Mesothelial cell of epicardium (in vitro differentiated cells): Measurements from ENCODE around the gene FTSJ3. TPM values are rescaled to one million over a fixed set of nuclear protein-coding genes. Genes with fewer than 3 reads are reported as not detected.

Experiments
- DNase-seq, 2 experiments: peaks; one replicate each; pipeline ENCODE4 v3.0.0; 2021; ENCODE audit warnings: low spot score in 2 of 2; ENCODE audit not compliant: unreplicated experiment in 2 of 2
- H3K27ac Mint-ChIP-seq: 2 replicates; pipeline ENCODE4 v1.8.0; 2021; ENCODE audit warnings: mixed read lengths
- H3K27me3 Mint-ChIP-seq: 2 replicates; pipeline ENCODE4 v1.8.0; 2021; ENCODE audit warnings: low read depth, mixed read lengths
- H3K36me3 Mint-ChIP-seq: 2 replicates; pipeline ENCODE4 v1.8.0; 2021; ENCODE audit warnings: mixed read lengths
- H3K4me1 Mint-ChIP-seq: 2 replicates; pipeline ENCODE4 v1.8.0; 2021; ENCODE audit warnings: mixed read lengths
- H3K4me3 Mint-ChIP-seq: 2 replicates; pipeline ENCODE4 v1.8.0; 2021; ENCODE audit warnings: mild to moderate bottlenecking, moderate library complexity, mixed read lengths
- H3K9me3 Mint-ChIP-seq: 2 replicates; pipeline ENCODE4 v1.8.0; 2021; ENCODE audit warnings: mixed read lengths
- total RNA-seq: library from RNA; stranded (reverse); gene quantifications from 3 replicates; pipeline ENCODE4 v1.2.1, GENCODE V29; 2021
- TF ChIP-seq, protein P1 (sequence below): fragments of 200-600 bp; sonication (generic); IDR thresholded peaks from one replicate; pipeline ENCODE4 v1.5.0; 2021; ENCODE audit warnings: antibody characterized with exemption; ENCODE audit not compliant: unreplicated experiment

FTSJ3 gene
- total RNA-seq, 1 donor from 2014 or later, result 48.1 TPM

DNA sequence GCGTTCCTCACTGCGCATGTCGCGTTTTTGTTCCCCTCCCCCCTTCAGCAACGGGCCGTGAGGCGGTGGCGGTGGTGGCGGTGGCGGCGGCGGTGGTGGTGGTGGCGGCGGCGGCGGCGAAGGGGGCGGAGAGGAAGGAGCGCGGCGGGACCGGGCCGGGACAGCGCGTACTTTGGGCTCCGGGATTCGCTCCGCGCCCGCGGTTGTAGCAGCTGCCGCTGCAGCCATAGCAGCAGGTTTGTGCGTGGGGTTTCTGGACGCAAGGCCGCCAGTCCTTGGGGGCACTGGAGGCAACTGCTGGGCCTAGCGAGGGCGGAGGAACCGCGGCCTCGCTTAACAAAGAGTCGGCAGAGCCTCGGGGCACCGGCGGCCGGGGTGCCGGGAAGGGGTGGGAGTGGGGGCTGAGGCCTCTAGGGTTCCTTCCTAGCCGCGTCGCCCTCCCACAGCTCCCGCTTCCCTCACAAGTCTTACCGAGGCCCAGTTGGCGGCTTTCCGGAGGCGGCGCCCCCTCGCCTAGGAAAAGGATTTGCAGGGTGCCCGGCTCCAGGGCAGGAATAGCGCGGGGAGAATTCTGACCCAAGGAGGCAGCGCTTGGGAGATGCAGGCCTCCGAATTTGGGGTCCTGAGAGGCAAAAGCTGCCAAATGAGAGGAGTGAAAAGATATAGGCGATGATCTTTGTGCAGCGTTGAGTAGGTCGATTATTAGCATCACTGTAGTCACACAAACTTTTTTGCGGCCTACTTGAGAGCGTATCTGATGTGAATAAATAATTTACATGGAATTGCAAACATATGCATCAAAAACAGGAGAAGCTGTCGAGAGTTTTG lies 53.1 kb downstream of the FTSJ3 start, which contains the start of gene DDX42:
Gene DDX42, plus strand, starts transcription at position 30 of the 828 bp plus-strand sequence. CDS start 12,880 bp downstream, outside the sequence.
- Mint-ChIP-seq H3K36me3 (peaks cover 3% of the 10 kb centered on the region), H3K27ac (peak within 1 kb of the TSS; percentile 100), H3K4me3 (peak within 1 kb of the TSS; percentile 99), H3K27me3 (no peaks in the 10 kb centered on the region), H3K9me3 (no peaks in the 10 kb centered on the region), H3K4me1 (peaks cover 31% of the 10 kb centered on the region)
- peak; percentile 82 to 92 for DNase-seq
- TF ChIP-seq, protein P1, sequence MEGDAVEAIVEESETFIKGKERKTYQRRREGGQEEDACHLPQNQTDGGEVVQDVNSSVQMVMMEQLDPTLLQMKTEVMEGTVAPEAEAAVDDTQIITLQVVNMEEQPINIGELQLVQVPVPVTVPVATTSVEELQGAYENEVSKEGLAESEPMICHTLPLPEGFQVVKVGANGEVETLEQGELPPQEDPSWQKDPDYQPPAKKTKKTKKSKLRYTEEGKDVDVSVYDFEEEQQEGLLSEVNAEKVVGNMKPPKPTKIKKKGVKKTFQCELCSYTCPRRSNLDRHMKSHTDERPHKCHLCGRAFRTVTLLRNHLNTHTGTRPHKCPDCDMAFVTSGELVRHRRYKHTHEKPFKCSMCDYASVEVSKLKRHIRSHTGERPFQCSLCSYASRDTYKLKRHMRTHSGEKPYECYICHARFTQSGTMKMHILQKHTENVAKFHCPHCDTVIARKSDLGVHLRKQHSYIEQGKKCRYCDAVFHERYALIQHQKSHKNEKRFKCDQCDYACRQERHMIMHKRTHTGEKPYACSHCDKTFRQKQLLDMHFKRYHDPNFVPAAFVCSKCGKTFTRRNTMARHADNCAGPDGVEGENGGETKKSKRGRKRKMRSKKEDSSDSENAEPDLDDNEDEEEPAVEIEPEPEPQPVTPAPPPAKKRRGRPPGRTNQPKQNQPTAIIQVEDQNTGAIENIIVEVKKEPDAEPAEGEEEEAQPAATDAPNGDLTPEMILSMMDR, result no peak

DNA sequence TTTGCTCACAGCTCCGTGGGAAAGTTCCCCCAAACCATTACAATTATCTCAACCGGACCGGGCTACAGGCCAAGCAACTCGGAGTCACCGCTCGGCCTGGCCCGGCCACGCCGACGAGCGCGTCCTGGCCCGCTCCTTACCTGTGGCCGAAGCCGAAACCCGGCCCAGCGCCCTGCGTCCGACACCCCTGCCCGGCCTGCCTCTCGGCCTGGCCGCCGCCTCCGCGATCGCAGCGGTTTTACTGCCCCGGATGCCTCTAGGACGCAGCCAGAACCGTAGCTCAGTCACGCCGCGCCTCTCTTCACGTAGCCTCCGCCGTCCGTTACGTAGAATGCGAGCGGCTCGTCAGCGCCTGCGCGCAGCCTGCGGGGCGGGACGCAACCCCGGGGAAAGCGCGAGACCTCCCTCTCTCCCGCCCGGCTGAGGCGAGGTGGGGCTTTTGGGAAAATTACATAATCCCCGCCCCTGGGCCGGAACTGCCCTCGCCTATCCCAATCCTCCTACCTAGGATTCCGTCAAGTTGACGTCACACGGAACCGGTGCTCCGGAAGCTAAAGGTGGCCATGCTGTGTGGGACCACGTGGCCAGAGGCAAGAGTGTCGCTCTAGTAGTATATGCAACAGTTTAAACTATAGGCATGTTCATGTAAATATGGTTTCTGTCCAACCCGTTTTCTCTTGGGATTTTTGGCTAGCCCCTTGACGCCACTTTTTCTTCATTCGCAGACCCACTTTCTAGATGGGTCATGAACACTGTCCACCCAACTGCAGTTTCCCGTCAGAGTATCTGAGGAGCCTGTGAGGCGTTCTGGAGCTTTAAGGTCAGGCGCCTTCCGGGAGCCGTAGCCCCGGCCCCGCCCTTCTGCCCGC lies 54.0 kb downstream of the FTSJ3 start, which contains the start of gene CCDC47:
Gene CCDC47, minus strand, starts transcription at position 326 of the 869 bp plus-strand sequence. CDS start 7,422 bp downstream, outside the sequence.
- peak; percentile 97 to 98 for DNase-seq
- TF ChIP-seq, protein P1, result no peak
- peaks cover 2% of the 10 kb centered on the region for H3K36me3 Mint-ChIP-seq
- peak within 1 kb of the TSS; percentile 100 for H3K27ac Mint-ChIP-seq
- H3K9me3 Mint-ChIP-seq, result no peaks in the 10 kb centered on the region
- no peaks in the 10 kb centered on the region for H3K27me3 Mint-ChIP-seq
- peak within 1 kb of the TSS; percentile 99 for H3K4me3 Mint-ChIP-seq
- H3K4me1 Mint-ChIP-seq, result peaks cover 31% of the 10 kb centered on the region

DNA sequence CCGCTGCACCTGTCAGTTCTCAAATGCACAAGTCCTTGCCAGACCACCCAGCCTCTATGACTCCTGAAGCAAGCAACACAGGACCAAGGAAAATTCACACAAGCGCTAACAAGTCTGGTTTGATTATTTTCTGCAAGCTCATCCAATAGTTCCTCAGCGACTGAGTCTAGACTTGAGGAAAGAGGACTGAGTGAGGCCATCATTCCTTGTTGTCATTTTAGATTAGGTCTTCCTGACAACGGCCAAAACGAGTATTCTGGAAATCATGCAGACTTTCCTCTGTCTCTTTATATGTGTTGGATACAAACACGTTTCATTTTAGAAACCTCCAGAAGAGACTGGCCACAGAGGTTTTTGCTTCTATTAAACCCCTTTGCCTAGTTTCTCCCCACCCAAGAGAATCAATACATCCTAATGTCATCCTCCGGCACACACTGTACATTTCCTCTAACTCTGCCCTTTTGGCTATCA lies 54.6 kb downstream of the FTSJ3 start:
- peaks cover 2% of the 10 kb centered on the region for H3K36me3 Mint-ChIP-seq
- peak overlapping the region; percentile 99 for H3K4me3 Mint-ChIP-seq
- H3K27me3 Mint-ChIP-seq, result no peaks in the 10 kb centered on the region
- no peaks in the 10 kb centered on the region for H3K9me3 Mint-ChIP-seq
- H3K27ac Mint-ChIP-seq, result peak overlapping the region; percentile 100
- DNase-seq, result no peak
- TF ChIP-seq, protein P1, result no peak
- H3K4me1 Mint-ChIP-seq, result peaks cover 29% of the 10 kb centered on the region

Other genes with a start within 250 kb of the FTSJ3 start
- 14.2 to 18.9 TPM (median 16.2 TPM) in 3 replicates for gene TACO1, start 226.8 kb downstream of the FTSJ3 start, total RNA-seq
- gene MAP3K3, start 205.2 kb downstream of the FTSJ3 start, total RNA-seq, result 23.1 to 24.0 TPM (median 23.4 TPM) in 3 replicates
- gene LIMD2, start 127.5 kb downstream of the FTSJ3 start, total RNA-seq, result 76.5 to 79.3 TPM (median 77.0 TPM) in 3 replicates
- 57.2 to 62.9 TPM (median 62.3 TPM) in 3 replicates for gene STRADA, start 85.9 kb downstream of the FTSJ3 start, total RNA-seq
- gene CCDC47, start 54.1 kb downstream of the FTSJ3 start, total RNA-seq, result 55.9 to 58.2 TPM (median 56.3 TPM) in 3 replicates
- gene DDX42, start 53.5 kb downstream of the FTSJ3 start, total RNA-seq, result 183 to 197 TPM (median 186 TPM) in 3 replicates
- 76.5 to 82.4 TPM (median 82.0 TPM) in 3 replicates for gene PSMC5, start 232 bp downstream of the FTSJ3 start, total RNA-seq
- gene SMARCD2, start 15.0 kb upstream of the FTSJ3 start, total RNA-seq, result 70.1 to 72.3 TPM (median 72.2 TPM) in 3 replicates
- 0.43 to 0.66 TPM in 2 of 3 replicates, not detected in the other for gene CSH2, start 46.0 kb upstream of the FTSJ3 start, total RNA-seq
- gene GH2, start 54.3 kb upstream of the FTSJ3 start, total RNA-seq, result not detected in 3 replicates
- 0.61 TPM in 1 of 3 replicates, not detected in the others for gene CSH1, start 68.9 kb upstream of the FTSJ3 start, total RNA-seq
- gene CSHL1, start 83.6 kb upstream of the FTSJ3 start, total RNA-seq, result not detected in 3 replicates
- gene GH1, start 91.2 kb upstream of the FTSJ3 start, total RNA-seq, result not detected in 3 replicates
- gene CD79B, start 104.7 kb upstream of the FTSJ3 start, total RNA-seq, result not detected in 3 replicates
- gene SCN4A, start 145.3 kb upstream of the FTSJ3 start, total RNA-seq, result 0.14 to 0.60 TPM (median 0.51 TPM) in 3 replicates
- 1.9 to 2.0 TPM (median 2.0 TPM) in 3 replicates for gene PRR29, start 170.7 kb upstream of the FTSJ3 start, total RNA-seq
- gene ICAM2, start 193.0 kb upstream of the FTSJ3 start, total RNA-seq, result 0.22 TPM in 1 of 3 replicates, not detected in the others